GM18858 (cell line): ENCODE measurements around the gene PLP2.

Experiments used
- ATAC-seq: cut with Tn5 transposase; IDR thresholded peaks from one replicate; pipeline ENCODE4 v1.9.1; 2021; ENCODE audit not compliant: unreplicated experiment

The PLP2 gene

GRCh38 chrX:49208399-49208798 lies 36.7 kb downstream of the PLP2 start:
- ATAC-seq, result no peak

DNA sequence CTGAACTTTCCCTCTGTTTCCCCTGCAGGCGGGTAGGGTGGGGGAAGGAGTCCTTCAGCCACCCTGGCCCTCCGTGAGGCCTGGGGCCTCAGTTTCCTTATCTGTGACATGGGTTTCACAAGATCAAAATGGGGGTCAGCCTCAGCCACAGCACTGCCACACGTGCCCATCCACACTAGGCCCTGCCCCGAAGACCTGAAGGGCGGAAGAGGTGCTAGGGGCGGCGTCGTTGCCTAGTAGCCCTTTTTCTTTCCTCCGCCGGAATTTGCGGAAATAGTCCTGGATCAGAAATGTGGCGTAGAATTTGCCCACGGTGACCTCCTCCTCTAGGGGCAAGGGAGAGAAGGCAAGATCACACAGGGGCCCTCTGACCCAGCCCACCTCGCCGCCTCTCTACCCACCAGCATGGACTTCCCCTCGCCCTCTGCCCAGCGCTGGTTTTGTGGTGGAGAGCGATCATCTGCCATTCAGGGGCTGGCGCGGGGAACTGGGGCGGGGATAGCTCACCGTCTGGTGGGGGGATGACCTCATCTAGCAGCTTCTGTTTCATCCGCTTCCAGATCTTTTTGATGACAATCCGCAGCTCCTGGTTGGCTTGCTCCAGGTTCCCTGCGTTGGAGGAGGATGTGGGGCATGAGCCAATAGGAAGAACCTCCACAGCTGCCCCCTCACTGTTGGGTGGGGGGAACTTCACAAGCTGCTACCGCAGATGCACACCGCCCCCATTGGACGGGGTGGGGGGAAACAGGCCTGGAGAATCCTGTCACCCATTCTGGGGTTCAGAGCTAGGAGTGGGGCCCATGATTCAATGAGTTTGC lies 37.9 kb downstream of the PLP2 start:
- ATAC-seq, result no peak

- no peak for ATAC-seq
Measured at GRCh38 chrX:49210406-49210805, 38.7 kb downstream of the PLP2 start.

DNA sequence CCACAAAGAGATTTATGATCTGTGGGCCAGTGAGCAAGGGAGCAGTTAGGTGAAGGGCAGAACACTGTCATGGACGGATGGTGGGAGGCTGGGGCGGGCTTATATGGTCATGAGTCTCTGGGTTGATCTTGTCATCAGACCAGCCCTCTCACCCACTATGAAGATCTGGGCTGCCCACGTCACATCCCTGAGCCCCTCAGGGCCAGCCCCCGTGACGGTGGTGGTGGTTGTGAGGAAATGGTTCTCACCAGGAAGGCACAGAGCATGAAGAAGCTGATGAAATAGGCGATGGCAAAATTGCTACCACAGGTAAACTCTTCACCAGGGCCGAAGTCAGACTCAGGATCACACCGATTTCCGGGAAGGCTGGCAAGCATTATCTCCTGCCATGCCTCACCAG lies 39.4 kb downstream of the PLP2 start:
- ATAC-seq, result no peak

DNA sequence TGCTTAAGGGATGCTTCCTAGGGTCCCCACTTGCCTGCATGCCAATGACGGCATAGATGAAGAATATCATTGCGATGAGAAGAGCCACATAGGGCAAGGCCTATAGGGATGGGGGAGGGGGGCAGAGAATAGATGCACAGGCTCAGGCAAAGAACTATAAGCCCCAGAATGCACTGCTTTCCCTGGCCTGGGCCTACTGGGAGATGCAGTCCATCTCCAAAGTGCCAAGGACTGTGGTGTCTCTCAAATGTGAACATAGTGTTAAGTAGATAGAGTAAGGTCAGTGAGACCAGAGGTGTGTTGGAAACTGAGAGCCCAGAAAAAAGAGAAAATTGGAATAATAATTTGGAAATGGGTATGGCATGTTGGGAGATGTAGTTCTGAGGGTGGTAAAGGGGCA lies 40.5 kb downstream of the PLP2 start:
- ATAC-seq, result no peak

DNA sequence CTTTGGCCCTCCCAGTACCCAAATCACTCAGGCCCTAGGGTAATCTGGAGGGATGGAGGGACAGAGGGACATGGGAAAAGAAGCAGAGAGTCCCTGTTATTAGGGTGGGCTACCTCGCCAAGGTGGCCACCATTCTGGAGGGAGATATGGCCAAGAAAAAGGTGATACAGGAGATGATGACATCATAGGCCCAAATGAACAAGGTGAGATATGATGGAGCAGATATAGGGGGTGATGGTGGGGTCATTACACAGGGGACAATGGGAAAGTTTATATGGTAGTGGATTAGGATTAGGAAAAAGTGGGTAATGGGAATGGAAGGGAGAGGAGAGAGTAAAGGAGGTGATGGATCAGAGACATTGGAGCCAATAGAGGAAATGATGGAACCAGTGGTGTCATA lies 41.2 kb downstream of the PLP2 start:
- no peak for ATAC-seq

DNA sequence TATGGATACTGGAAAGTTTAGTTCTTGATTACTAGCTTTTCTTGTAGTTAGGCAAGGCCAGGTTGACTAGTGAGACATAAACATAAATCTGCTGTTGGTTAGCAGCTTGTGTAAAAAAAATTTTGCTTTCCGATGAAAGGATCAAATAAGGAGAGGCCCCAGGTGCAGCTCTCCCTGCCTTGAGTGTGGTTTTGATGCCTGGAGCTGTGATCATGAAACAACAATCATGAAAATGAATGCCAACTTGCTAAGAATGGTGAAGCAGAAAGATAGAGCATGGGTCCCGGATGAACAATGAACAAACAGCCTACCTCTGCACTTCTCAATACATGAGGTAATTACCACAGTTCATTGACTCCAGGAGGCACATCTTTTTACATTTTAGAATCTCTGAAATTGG lies 42.7 kb downstream of the PLP2 start:
- no peak for ATAC-seq

DNA sequence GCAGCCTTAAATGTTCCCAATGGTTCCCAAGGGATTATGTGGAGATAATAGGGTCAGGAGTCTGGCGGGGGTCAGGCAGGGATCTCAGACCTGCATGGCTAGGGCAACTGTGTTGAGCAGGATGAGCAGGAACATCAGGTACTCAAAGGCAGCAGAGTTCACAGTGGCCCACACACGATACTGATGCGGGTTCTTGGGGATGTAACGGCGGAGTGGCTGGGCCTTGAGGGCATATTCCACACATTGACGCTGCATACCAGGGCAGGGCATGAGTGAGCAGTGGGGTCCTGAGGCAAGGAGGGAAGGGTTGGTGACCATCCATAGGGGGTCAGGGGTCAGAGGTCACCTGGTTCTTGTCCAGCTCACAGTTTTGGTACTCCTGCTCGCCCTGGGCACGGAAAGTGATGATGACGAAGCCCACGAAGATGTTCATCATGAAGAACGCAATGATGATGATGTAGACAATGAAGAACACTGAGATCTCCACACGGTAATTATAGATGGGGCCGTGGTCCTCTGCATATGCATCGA lies 43.4 kb downstream of the PLP2 start:
- no peak for ATAC-seq

DNA sequence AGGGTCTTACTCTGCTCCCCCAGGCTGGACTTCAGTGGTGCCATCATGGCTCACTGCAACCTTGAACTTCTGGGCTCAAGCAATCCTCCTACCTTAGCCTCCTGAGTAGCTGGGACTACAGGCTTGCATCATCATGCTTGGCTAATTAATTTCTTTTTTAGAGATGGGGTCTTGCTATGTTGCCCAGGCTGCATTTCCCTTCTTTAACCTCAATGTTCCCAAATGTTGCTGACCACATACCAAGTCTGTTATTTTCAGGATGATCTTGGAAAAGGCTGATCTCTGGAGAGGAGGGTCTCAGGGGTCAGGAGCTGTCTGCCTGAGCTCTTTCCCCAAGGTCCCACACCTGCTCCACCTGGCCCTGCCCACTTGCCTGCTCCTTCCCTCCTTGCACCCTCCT lies 48.4 kb downstream of the PLP2 start:
- no peak for ATAC-seq

- ATAC-seq, result no peak
Measured at GRCh38 chrX:49221868-49222267, 50.2 kb downstream of the PLP2 start.
